Astrocyte of the spinal cord (primary cell): ENCODE results near the gene LONP1.
"Not testable (repeated sequence)": the region's sequence is repeated elsewhere in the genome, so short reads cannot be mapped to it uniquely, and the experiment has no call there.

Experiments
- DNase-seq: peaks from one replicate; pipeline ENCODE4 v3.0.0; 2011; ENCODE audit warnings: low read depth, low spot score
- H3K4me3 ChIP-seq: 2 replicates; pipeline ENCODE4 v1.5.1; 2011; ENCODE audit warnings: low read depth, mild to moderate bottlenecking, low read length, moderate library complexity
- in situ Hi-C: cut with HindIII; loops from 2 replicates; pipeline ENCODE4 v1.10.0; 2017; ENCODE audit warnings: low sequenced_read_pairs
- TF ChIP-seq, protein P1 (sequence below): IDR thresholded peaks from 2 replicates; pipeline ENCODE4 v1.5.1; 2012; ENCODE audit warnings: low read depth, mild to moderate bottlenecking, low read length, inconsistent platforms

Gene LONP1

DNA sequence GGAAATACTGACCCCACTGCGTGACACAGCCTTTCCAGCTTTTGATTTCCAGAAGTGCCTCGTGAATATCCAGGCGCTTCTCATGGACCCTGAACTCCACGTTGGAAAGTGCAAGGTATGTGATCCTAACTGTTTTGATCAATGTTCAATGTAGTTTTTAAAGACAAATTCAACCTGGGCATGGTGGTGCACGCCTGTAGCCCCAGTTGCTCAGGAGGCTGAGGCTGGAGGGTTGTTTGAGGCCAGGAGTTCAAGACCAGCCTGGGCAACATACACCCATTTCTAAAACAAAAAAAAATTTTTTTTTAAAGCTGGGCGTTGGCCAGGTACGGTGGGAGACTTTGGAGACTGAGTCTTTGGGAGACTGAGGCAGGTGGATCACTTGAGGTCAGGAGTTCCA lies 31.8 kb upstream of the LONP1 start:
- TF ChIP-seq, protein P1, sequence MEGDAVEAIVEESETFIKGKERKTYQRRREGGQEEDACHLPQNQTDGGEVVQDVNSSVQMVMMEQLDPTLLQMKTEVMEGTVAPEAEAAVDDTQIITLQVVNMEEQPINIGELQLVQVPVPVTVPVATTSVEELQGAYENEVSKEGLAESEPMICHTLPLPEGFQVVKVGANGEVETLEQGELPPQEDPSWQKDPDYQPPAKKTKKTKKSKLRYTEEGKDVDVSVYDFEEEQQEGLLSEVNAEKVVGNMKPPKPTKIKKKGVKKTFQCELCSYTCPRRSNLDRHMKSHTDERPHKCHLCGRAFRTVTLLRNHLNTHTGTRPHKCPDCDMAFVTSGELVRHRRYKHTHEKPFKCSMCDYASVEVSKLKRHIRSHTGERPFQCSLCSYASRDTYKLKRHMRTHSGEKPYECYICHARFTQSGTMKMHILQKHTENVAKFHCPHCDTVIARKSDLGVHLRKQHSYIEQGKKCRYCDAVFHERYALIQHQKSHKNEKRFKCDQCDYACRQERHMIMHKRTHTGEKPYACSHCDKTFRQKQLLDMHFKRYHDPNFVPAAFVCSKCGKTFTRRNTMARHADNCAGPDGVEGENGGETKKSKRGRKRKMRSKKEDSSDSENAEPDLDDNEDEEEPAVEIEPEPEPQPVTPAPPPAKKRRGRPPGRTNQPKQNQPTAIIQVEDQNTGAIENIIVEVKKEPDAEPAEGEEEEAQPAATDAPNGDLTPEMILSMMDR, result no peak
- no peak for DNase-seq
- no peak overlapping the region for H3K4me3 ChIP-seq
- in situ Hi-C loops, result no loop called here

DNA sequence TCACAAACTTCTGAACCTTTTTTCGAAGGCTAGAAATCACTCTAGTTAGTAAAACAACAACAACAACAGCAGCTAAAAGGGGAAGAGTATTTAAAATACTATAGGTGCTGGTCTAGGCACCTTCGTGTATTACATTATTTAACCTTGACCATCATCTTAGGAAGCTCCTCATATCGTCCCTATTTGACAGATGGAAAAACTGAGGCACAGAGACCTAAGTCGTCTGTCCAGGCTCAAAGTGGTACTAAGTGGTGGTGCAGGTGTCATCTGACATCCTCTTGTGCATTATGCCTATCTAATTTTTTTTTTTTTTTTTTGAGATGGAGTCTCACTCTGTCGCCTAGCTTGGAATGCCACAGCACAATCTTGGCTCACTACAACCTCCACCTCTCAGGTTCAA lies 29.6 kb upstream of the LONP1 start:
- TF ChIP-seq, protein P1, result no peak
- in situ Hi-C loops, result no loop called here
- H3K4me3 ChIP-seq, result no peak overlapping the region

DNA sequence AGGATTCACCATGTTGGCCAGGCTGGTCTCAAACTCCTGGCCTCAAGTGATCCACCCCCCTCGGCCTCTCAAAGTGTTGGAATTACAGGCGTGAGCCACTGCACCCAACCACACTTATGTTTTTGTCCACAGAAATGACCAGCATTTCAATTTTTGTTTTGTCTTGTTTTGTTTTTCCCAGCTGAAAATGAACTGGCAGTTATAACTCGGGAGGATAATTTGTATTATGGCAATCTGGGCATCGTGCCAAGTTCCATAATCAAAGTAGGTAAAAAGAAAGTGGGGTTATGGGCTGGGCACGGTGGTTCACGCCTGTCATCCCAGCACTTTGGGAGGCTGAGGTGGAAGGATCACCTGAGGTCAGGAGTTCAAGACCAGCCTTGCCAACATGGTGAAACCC lies 29.0 kb upstream of the LONP1 start:
- in situ Hi-C loops, H3K4me3 ChIP-seq, DNase-seq: not testable (repeated sequence)

More for the DNA sequence above, 29.6 kb upstream of the LONP1 start:
- DNase-seq, result no peak

DNA sequence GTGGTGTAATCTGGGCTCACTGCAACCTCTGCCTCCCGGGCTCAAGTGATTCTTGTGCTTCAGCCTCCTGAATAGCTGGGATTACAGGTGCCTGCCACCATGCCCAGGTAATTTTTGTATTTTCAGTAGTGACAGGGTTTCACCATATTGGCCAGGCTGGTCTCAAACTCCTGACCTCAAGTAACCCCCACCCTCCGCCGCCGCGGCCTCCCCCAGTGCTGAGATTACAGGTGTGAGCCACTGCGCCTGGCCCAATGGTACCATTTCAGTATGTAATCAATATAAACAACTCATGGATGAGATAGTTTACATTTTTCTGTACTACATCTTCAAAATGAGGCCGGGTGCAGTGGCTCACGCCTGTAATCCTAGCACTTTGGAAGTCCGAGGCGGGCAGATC lies 25.1 kb upstream of the LONP1 start:
- DNase-seq, H3K4me3 ChIP-seq, in situ Hi-C loops: not testable (repeated sequence)

DNA sequence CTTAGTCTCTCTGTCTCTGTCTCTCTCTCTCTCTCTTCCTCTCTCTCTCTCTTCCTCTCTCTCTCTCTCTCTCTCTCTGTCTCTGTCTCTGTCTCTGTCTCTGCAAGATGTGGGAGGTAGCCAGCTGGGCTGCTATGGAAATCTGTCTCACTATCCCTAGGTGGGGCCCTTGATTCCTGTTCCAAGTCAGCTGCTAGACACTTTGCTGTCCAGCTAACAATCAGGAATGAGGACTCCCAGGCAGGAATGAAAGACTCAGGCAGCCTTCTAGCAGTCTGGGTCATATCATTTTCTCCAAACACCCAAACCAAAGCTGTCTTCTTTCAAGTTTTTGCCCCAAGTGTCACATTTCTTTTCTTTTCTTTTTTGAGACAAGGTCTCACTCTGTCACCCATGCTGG lies 23.7 kb upstream of the LONP1 start:
- H3K4me3 ChIP-seq, result no peak overlapping the region
- TF ChIP-seq, protein P1, result no peak
- no peak for DNase-seq
- in situ Hi-C loops, result no loop called here

DNA sequence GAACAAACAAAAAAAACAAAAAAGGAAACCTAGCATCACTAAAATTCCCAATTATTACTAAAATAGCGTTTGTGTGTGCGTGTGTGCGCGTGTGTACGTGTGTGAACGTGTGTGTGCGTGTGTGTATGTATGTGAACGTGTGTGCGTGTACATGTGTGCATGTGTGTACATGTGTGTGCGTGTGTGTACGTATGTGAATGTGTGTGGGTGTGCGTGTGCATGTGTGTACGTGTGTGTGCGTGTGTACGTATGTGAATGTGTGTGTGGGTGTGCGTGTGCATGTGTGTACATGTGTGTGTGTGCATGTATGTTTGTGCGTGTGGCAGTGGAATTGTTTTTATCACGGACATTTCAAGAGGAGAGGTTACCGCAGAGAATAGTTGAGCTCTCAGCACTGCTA lies 22.1 kb upstream of the LONP1 start:
- in situ Hi-C loops, result no loop called here
- H3K4me3 ChIP-seq, result no peak overlapping the region
- TF ChIP-seq, protein P1, result no peak
- no peak for DNase-seq

DNA sequence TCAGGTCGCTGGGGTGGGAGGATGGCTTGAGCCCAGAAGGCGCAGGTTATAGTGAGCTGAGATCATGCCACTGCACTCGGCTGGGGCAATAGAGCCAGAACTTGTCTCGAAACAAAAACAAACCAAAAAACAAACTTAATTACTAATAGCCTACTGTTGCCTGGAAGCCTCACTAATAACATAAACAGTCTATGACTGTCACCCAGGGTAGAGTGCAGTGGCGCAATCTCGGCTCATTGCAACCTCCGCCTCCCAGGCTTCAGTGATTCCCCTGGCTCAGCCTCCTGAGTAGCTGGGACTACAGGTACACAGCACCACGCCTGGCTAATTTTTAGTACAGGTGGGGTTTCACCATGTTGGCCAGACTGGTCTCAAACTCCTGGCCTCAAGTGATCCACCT lies 18.5 kb upstream of the LONP1 start:
- in situ Hi-C loops, result no loop called here
- TF ChIP-seq, protein P1, result no peak
- no peak overlapping the region for H3K4me3 ChIP-seq
- DNase-seq, result no peak

DNA sequence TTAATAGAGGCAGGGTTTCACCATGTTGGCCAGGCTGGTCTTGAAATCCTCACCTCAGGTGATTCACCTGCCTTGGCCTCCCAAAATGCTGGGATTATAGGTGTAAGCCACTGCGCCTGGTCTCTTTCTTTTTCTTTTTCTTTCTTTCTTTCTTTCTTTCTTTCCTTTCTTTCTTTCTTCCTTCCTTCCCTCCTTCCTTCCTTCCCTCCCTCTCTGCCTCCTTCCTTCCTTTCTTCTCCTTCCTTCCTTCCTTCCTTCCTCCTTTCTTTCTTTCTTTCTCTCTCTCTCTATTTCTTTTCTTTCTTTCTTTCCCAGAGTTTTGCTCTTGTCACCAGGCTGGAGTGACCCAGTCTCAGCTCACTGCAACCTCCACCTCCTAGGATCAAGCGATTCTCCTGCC lies 13.2 kb upstream of the LONP1 start:
- DNase-seq, H3K4me3 ChIP-seq, in situ Hi-C loops: not testable (repeated sequence)
